Measurements from ENCODE around the gene SLC15A1.

GRCh38 chr13:98686270-98686669 is 66.2 kb downstream of the SLC15A1 start:
- TF ChIP-seq, protein P1, sequence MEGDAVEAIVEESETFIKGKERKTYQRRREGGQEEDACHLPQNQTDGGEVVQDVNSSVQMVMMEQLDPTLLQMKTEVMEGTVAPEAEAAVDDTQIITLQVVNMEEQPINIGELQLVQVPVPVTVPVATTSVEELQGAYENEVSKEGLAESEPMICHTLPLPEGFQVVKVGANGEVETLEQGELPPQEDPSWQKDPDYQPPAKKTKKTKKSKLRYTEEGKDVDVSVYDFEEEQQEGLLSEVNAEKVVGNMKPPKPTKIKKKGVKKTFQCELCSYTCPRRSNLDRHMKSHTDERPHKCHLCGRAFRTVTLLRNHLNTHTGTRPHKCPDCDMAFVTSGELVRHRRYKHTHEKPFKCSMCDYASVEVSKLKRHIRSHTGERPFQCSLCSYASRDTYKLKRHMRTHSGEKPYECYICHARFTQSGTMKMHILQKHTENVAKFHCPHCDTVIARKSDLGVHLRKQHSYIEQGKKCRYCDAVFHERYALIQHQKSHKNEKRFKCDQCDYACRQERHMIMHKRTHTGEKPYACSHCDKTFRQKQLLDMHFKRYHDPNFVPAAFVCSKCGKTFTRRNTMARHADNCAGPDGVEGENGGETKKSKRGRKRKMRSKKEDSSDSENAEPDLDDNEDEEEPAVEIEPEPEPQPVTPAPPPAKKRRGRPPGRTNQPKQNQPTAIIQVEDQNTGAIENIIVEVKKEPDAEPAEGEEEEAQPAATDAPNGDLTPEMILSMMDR (IDR thresholded peaks at IDR 0.05; ENCODE audit: low read depth, low read length), result no peak
- TF ChIP-seq MYC (IDR thresholded peaks at IDR 0.05; ENCODE audit: low read depth, low read length), result no peak
- TF ChIP-seq POLR2A (IDR thresholded peaks at IDR 0.05; ENCODE audit: extremely low read depth, insufficient read length), result no peak
